Measurements from ENCODE around the gene SLC25A41. TPM values are rescaled to one million over a fixed set of nuclear protein-coding genes. Genes with fewer than 3 reads are reported as not detected.

SLC25A41 gene
- total and polyA plus RNA-seq, 9 of the 15 experiments (the other 6 are each of a cell fraction or from before 2014, with no cell fraction given), result 0.08 to 4.2 (median 1.6) TPM

GRCh38 chr19:6440905-6441304 is 7.3 kb upstream of the SLC25A41 start:
- H3K4me3 ChIP-seq, result no peak overlapping the region
- H4K20me1 ChIP-seq (replicated peaks; ENCODE audit: control insufficient read depth, insufficient read depth, low read length), result no peaks in the 10 kb centered on the region
- no peak for TF ChIP-seq KLF10 (CRISPR knock-in tag; IDR thresholded peaks at IDR 0.05)
- no peak for ATAC-seq
- no peaks in the 10 kb centered on the region for H3K9me3 ChIP-seq (replicated peaks; ENCODE audit: control insufficient read depth, insufficient read depth, low read depth, low read length)
- no peaks in the 10 kb centered on the region; a peak in 1 of 5 replicates for H3K4me1 ChIP-seq (replicated peaks in 1 of 2; ENCODE audit: control insufficient read depth in 2 of 2, insufficient read depth in 2 of 2, low read length in 2 of 2)
- no peaks in the 10 kb centered on the region for H3K79me2 ChIP-seq (ENCODE audit: control insufficient read depth, insufficient read depth, low read length)
- BruUV-seq (replicated peaks), result no TSS peak
- no peaks in the 10 kb centered on the region for H3K9me1 ChIP-seq (ENCODE audit: control insufficient read depth, insufficient read depth, low read length)
- H3K36me3 ChIP-seq (ENCODE audit: control insufficient read depth, insufficient read depth, low read length), result peaks cover 5% of the 10 kb centered on the region; the same call in 2 of the 3 replicates
- ChIA-PET CTCF (ENCODE audit: low intra/inter-chr PET ratio) (no interaction called here), POLR2A (no interaction called here)
- intact Hi-C loops (cut with micrococcal nuclease), result no loop called here
- in situ Hi-C loops (cut with MboI), result no loop called here
- 67% methylated on average over 3 of the region's 3 CpGs for WGBS (ENCODE audit: insufficient coverage, low coverage, missing lambda C conversion rate)
- DNase-seq (ENCODE audit: extremely low read depth in 1 of 4, low spot score in 3 of 4), result no peak
- no peak overlapping the region for H3K9ac ChIP-seq (ENCODE audit: insufficient read depth in 1 of 2, low read depth in 2 of 2, low read length in 2 of 2)
- no peak for FAIRE-seq
- no peak overlapping the region for H2AFZ ChIP-seq (ENCODE audit: low read depth, low read length)
- H3K27ac ChIP-seq (ENCODE audit: extremely low read depth, low read depth, low read length), result no peak overlapping the region
- no peaks in the 10 kb centered on the region for H3K27me3 ChIP-seq (ENCODE audit: control insufficient read depth in 2 of 2, insufficient read depth in 2 of 2, low read length in 2 of 2)
- H3K4me2 ChIP-seq (ENCODE audit: insufficient read depth, low read length), result no peak overlapping the region

- ATAC-seq, result no peak
- no peaks in the 10 kb centered on the region for H3K9me1 ChIP-seq (ENCODE audit: control insufficient read depth, insufficient read depth, low read length)
- H4K20me1 ChIP-seq (replicated peaks; ENCODE audit: control insufficient read depth, insufficient read depth, low read length), result no peaks in the 10 kb centered on the region
- ChIA-PET POLR2A (no interaction called here), CTCF (ENCODE audit: low intra/inter-chr PET ratio) (no interaction called here)
- no peak overlapping the region for H3K4me2 ChIP-seq (ENCODE audit: insufficient read depth, low read length)
- DNase-seq (ENCODE audit: extremely low read depth in 1 of 4, low spot score in 3 of 4), result no peak
- no peak overlapping the region for H3K4me3 ChIP-seq
- BruUV-seq (replicated peaks), result no TSS peak
- in situ Hi-C loops (cut with MboI) (no loop called here), intact Hi-C loops (cut with micrococcal nuclease) (no loop called here)
- no peak overlapping the region for H2AFZ ChIP-seq (ENCODE audit: low read depth, low read length)
- no peak for FAIRE-seq
- H3K36me3 ChIP-seq (ENCODE audit: control insufficient read depth, insufficient read depth, low read length), result peaks cover 5% of the 10 kb centered on the region; the same call in 2 of the 3 replicates
- H3K27me3 ChIP-seq (ENCODE audit: control insufficient read depth in 2 of 2, insufficient read depth in 2 of 2, low read length in 2 of 2), result no peaks in the 10 kb centered on the region
- WGBS (ENCODE audit: insufficient coverage, low coverage, missing lambda C conversion rate), result 68% methylated on average over 2 of the region's 4 CpGs
- no peaks in the 10 kb centered on the region for H3K79me2 ChIP-seq (ENCODE audit: control insufficient read depth, insufficient read depth, low read length)
- H3K9me3 ChIP-seq (replicated peaks; ENCODE audit: control insufficient read depth, insufficient read depth, low read depth, low read length), result no peaks in the 10 kb centered on the region
- H3K27ac ChIP-seq (ENCODE audit: extremely low read depth, low read depth, low read length), result no peak overlapping the region
- no peak overlapping the region for H3K9ac ChIP-seq (ENCODE audit: insufficient read depth in 1 of 2, low read depth in 2 of 2, low read length in 2 of 2)
- no peaks in the 10 kb centered on the region; a peak in 1 of 5 replicates for H3K4me1 ChIP-seq (replicated peaks in 1 of 2; ENCODE audit: control insufficient read depth in 2 of 2, insufficient read depth in 2 of 2, low read length in 2 of 2)
- TF ChIP-seq CBX1 (IDR thresholded peaks at IDR 0.05; ENCODE audit: low read depth) (0 out of 2 replicates have a peak, but pooled peaks have one; percentile 32), ZNF143 (CRISPR knock-in tag; IDR thresholded peaks at IDR 0.05) (no peak), ZBTB8A (IDR thresholded peaks at IDR 0.05; ENCODE audit: partially characterized antibody) (no peak), CBX3 (IDR thresholded peaks at IDR 0.05; ENCODE audit: borderline replicate concordance in 1 of 2, low read length in 2 of 2) (no peak), ARID2 (IDR thresholded peaks at IDR 0.05) (no peak), ZNF232 (CRISPR knock-in tag; IDR thresholded peaks at IDR 0.05) (no peak), ILF3 (IDR thresholded peaks at IDR 0.05; ENCODE audit: borderline replicate concordance) (no peak), NFATC3 (IDR thresholded peaks at IDR 0.05) (no peak), BDP1 (IDR thresholded peaks at IDR 0.05; ENCODE audit: insufficient read depth, insufficient read length) (no peak), KDM1A (IDR thresholded peaks at IDR 0.05) (peak in 1 of 2 experiments; percentile 39; a peak in 2 of 4 replicates), RBM25 (IDR thresholded peaks at IDR 0.05; ENCODE audit: low read depth, low read length, severe bottlenecking) (peak; percentile 95), NCOR1 (IDR thresholded peaks at IDR 0.05) (no peak), RFX1 (IDR thresholded peaks at IDR 0.05) (no peak), MEF2D (tag; conservative IDR thresholded peaks at IDR 0.05; ENCODE audit: low read depth) (no peak), ZNF445 (CRISPR knock-in tag; IDR thresholded peaks at IDR 0.05; ENCODE audit: low read depth) (no peak), GMEB1 (CRISPR knock-in tag; IDR thresholded peaks at IDR 0.05) (no peak), RBM15 (IDR thresholded peaks at IDR 0.05; ENCODE audit: insufficient read depth, low read length) (no peak)
Observed at GRCh38 chr19:6439743-6440142, 6.2 kb upstream of the SLC25A41 start.
